K562 (cell line): ENCODE data around the gene HERPUD2. TPM values are rescaled to one million over a fixed set of nuclear protein-coding genes. Genes with fewer than 3 reads are reported as not detected.
A peak's percentile ranks its signal among the peaks of the same experiment; 100 is the strongest.

ENCODE experiments used
- ETV6 ChIP-seq, 3 experiments: fragments of 150-350 bp in 1 of 3; sonication (generic) in 1 of 3; formaldehyde crosslinking in 1 of 3; IDR thresholded peaks; 2 replicates each; pipeline versions ENCODE4 v1.6.1 to v1.8.0; 2014 to 2022; ENCODE audit warnings: borderline replicate concordance in 2 of 3, low read depth in 2 of 3, antibody characterized with exemption in 1 of 3, low read length in 1 of 3, mild to moderate bottlenecking in 1 of 3, missing genetic modification reagents in 1 of 3
- FOSL1 ChIP-seq: fragments of 200-800 bp; sonication (Bioruptor generic); conservative IDR thresholded peaks from 2 replicates; pipeline ENCODE4 v1.6.1; 2016; ENCODE audit warnings: missing genetic modification characterization, missing compliant biosample characterization
- JUND ChIP-seq, 2 experiments: IDR thresholded peaks; 2 replicates in 1 of 2; 3 replicates in 1 of 2; pipeline ENCODE4 v1.6.1; 2011; ENCODE audit warnings: borderline replicate concordance in 2 of 2, low read depth in 2 of 2, low read length in 2 of 2, improper control_type of control experiment in 1 of 2, missing biosample characterization in 1 of 2, missing genetic modification characterization in 1 of 2, missing genetic modification reagents in 1 of 2
- NCOA6 ChIP-seq: fragments of 450-650 bp; IDR thresholded peaks from 2 replicates; pipeline ENCODE4 v1.6.1; 2017; ENCODE audit warnings: mild to moderate bottlenecking
- polyA plus RNA-seq, 8 experiments: library from polyadenylated mRNA; depleted of rRNA in 4 of 8; stranded (reverse) in 5 of 8; unstranded in 3 of 8; fragments of >200 nt; fragmentation: Nextera tagmentation in 2 of 8; fragmentation: Illumina TruSeq in 1 of 8; extraction: Ambion mirVana in 2 of 8; extraction: Trizol in 1 of 8; gene quantifications; 2 replicates each; pipeline versions ENCODE4 v1.2.1 to v1.2.3, GENCODE V29; 2011 to 2014; ENCODE audit warnings: inconsistent platforms in 1 of 8, missing spikeins in 1 of 8
- total RNA-seq, 7 experiments: library from RNA; depleted of rRNA in 6 of 7; stranded (reverse); fragments of >200 nt in 6 of 7; fragmentation: Illumina TruSeq in 2 of 7; extraction: Trizol in 2 of 7; gene quantifications; 2 replicates each; pipeline versions ENCODE4 v1.2.1 to v1.2.3, GENCODE V29; 2011 to 2021; ENCODE audit warnings: low replicate concordance in 1 of 7
- TF ChIP-seq, protein P1 (sequence below), 2 experiments: fragments of 450-650 bp; IDR thresholded peaks; 2 replicates each; pipeline ENCODE4 v1.6.1; 2016; ENCODE audit warnings: mild to moderate bottlenecking in 2 of 2, borderline replicate concordance in 1 of 2, low read depth in 1 of 2, moderate library complexity in 1 of 2
- TF ChIP-seq, protein P2 (sequence below), 3 experiments: fragments of 200-800 bp in 1 of 3; fragments of 250-450 bp in 1 of 3; fragments of 450-650 bp in 1 of 3; sonication (Bioruptor Pico) in 1 of 3; sonication (Bioruptor generic) in 1 of 3; formaldehyde crosslinking in 1 of 3; IDR thresholded peaks; 2 replicates each; pipeline versions ENCODE4 v1.6.1 to v1.8.0; 2016 to 2022; ENCODE audit warnings: mild to moderate bottlenecking in 2 of 3, missing genetic modification characterization in 2 of 3, missing compliant biosample characterization in 1 of 3, moderate library complexity in 1 of 3
- TF ChIP-seq, protein P3 (sequence below): fragments of 450-650 bp; IDR thresholded peaks from 2 replicates; pipeline ENCODE4 v1.6.1; 2016; ENCODE audit warnings: borderline replicate concordance

Gene HERPUD2
- total and polyA plus RNA-seq, 9 of the 15 experiments (the other 6 are each of a cell fraction or from before 2014, with no cell fraction given): 4.1 to 28.5 (median 12.3) TPM

DNA sequence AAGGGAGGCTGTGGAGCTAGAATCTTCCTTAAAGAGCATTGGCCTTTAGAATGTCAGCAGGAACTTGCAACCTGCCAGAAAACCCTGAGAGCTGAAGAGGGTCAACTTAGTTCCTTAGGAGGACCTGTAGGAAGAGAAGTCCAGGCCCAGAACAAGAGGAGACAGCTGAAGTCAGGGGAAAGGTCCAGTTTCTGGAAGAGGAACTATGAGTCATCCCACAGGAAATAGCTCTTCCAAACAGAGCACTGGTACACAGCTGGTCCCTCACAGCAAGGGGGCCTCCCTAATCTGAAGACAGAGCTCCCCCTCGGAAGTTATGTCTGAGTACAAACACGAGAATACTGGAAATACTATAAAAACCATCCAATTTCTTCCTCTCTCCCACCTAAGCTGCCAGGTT, 98.9 kb downstream of the HERPUD2 start (continued):
- TF ChIP-seq, protein P1, sequence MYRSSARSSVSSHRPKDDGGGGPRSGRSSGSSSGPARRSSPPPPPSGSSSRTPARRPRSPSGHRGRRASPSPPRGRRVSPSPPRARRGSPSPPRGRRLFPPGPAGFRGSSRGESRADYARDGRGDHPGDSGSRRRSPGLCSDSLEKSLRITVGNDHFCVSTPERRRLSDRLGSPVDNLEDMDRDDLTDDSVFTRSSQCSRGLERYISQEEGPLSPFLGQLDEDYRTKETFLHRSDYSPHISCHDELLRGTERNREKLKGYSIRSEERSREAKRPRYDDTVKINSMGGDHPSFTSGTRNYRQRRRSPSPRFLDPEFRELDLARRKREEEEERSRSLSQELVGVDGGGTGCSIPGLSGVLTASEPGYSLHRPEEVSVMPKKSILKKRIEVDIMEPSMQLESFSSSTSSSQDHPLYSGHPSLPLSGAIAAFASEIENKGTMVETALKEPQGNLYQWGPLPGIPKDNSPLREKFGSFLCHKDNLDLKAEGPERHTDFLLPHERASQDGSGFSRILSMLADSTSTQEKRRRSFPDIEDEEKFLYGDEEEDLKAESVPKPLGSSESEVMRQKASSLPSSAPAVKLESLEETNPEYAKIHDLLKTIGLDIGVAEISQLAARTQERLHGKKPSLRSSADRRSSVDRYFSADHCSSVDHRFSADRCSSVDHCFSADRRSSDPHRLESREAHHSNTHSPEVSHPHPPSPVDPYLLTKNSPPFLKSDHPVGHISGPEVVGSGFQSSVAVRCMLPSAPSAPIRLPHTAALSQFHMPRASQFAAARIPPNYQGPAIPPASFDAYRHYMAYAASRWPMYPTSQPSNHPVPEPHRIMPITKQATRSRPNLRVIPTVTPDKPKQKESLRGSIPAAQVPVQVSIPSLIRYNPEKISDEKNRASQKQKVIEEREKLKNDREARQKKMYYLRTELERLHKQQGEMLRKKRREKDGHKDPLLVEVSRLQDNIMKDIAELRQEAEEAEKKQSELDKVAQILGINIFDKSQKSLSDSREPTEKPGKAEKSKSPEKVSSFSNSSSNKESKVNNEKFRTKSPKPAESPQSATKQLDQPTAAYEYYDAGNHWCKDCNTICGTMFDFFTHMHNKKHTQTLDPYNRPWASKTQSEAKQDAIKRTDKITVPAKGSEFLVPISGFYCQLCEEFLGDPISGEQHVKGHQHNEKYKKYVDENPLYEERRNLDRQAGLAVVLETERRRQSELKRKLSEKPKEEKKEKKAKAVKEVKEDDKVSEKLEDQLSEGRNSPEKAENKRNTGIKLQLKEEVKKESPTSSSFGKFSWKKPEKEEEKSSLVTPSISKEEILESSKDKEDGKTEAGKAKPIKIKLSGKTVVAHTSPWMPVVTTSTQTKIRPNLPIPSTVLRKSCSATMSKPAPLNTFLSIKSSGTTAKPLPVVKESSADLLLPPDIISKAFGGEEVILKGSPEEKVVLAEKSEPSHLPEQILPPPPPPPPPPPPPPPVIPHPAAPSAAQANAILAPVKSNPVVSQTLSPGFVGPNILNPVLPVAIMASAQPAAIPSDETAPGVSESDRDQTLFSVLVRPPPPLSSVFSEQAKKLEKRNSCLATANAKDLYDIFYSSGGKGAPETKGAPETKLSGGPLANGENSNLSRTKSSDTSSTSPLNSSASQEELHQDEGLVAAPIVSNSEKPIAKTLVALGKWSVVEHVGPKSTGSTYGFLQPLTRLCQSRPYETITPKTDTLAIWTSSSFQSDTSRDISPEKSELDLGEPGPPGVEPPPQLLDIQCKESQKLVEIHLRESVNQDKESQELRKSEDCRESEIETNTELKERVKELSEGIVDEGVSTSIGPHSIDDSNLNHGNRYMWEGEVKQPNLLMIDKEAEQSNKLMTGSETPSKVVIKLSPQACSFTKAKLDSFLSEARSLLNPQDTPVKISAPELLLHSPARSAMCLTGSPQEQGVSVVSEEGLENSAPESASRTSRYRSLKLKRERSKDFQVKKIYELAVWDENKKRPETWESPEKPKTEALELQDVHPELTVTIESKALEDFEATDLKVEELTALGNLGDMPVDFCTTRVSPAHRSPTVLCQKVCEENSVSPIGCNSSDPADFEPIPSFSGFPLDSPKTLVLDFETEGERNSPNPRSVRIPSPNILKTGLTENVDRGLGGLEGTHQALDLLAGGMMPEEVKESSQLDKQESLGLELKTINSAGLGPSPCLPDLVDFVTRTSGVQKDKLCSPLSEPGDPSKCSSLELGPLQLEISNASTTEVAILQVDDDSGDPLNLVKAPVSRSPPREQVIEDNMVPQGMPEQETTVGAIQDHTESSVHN (IDR thresholded peaks at IDR 0.05; ENCODE audit: borderline replicate concordance in 1 of 2, low read depth in 1 of 2): no peak
- TF ChIP-seq, protein P2, sequence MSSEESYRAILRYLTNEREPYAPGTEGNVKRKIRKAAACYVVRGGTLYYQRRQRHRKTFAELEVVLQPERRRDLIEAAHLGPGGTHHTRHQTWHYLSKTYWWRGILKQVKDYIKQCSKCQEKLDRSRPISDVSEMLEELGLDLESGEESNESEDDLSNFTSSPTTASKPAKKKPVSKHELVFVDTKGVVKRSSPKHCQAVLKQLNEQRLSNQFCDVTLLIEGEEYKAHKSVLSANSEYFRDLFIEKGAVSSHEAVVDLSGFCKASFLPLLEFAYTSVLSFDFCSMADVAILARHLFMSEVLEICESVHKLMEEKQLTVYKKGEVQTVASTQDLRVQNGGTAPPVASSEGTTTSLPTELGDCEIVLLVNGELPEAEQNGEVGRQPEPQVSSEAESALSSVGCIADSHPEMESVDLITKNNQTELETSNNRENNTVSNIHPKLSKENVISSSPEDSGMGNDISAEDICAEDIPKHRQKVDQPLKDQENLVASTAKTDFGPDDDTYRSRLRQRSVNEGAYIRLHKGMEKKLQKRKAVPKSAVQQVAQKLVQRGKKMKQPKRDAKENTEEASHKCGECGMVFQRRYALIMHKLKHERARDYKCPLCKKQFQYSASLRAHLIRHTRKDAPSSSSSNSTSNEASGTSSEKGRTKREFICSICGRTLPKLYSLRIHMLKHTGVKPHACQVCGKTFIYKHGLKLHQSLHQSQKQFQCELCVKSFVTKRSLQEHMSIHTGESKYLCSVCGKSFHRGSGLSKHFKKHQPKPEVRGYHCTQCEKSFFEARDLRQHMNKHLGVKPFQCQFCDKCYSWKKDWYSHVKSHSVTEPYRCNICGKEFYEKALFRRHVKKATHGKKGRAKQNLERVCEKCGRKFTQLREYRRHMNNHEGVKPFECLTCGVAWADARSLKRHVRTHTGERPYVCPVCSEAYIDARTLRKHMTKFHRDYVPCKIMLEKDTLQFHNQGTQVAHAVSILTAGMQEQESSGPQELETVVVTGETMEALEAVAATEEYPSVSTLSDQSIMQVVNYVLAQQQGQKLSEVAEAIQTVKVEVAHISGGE (CRISPR knock-in tag; IDR thresholded peaks at IDR 0.05): 0 out of 6 replicates have a peak, but pooled peaks of 1 of the 3 experiments have one; percentile 30
- TF ChIP-seq, protein P3, sequence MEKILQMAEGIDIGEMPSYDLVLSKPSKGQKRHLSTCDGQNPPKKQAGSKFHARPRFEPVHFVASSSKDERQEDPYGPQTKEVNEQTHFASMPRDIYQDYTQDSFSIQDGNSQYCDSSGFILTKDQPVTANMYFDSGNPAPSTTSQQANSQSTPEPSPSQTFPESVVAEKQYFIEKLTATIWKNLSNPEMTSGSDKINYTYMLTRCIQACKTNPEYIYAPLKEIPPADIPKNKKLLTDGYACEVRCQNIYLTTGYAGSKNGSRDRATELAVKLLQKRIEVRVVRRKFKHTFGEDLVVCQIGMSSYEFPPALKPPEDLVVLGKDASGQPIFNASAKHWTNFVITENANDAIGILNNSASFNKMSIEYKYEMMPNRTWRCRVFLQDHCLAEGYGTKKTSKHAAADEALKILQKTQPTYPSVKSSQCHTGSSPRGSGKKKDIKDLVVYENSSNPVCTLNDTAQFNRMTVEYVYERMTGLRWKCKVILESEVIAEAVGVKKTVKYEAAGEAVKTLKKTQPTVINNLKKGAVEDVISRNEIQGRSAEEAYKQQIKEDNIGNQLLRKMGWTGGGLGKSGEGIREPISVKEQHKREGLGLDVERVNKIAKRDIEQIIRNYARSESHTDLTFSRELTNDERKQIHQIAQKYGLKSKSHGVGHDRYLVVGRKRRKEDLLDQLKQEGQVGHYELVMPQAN: no peak
- TF ChIP-seq ETV6 (IDR thresholded peaks at IDR 0.05; ENCODE audit: borderline replicate concordance in 1 of 2, low read depth in 2 of 2, low read length in 1 of 2) (peak; percentile 72 to 75; a peak in 3 of 4 replicates), ETV6 (CRISPR knock-in tag; IDR thresholded peaks at IDR 0.05; ENCODE audit: borderline replicate concordance) (no peak), JUND (IDR thresholded peaks at IDR 0.05; ENCODE audit: borderline replicate concordance, low read depth, low read length) (peak; percentile 87), JUND (tag; IDR thresholded peaks at IDR 0.05; ENCODE audit: borderline replicate concordance, low read depth, low read length) (peak; percentile 79; the same call in 2 of the 3 replicates), FOSL1 (tag) (peak; percentile 76), NCOA6 (no peak)
